HG03103 (cell line): ENCODE results near the gene MC3R.

ENCODE experiments used
- ATAC-seq: cut with Tn5 transposase; IDR thresholded peaks from one replicate; pipeline ENCODE4 v1.9.1; 2021; ENCODE audit warnings: low read depth; ENCODE audit not compliant: unreplicated experiment

Gene MC3R

GRCh38 chr20:56249244-56249955 is 868 bp downstream of the MC3R start:
- no peak for ATAC-seq

- ATAC-seq = no peak
These were observed 1.4 kb downstream of the MC3R start for GRCh38 chr20:56249956-56250355.

- no peak for ATAC-seq
These were observed 9.1 kb downstream of the MC3R start for GRCh38 chr20:56257604-56258003.

GRCh38 chr20:56259948-56260347 is 11.4 kb downstream of the MC3R start:
- no peak for ATAC-seq

GRCh38 chr20:56268536-56268935 is 20.0 kb downstream of the MC3R start:
- ATAC-seq = no peak

GRCh38 chr20:56271974-56272373 is 23.4 kb downstream of the MC3R start:
- ATAC-seq = no peak

GRCh38 chr20:56273491-56273890 is 25.0 kb downstream of the MC3R start:
- no peak for ATAC-seq

- ATAC-seq = no peak
These were observed 25.6 kb downstream of the MC3R start for GRCh38 chr20:56274156-56274555.

- no peak for ATAC-seq
These were observed 29.7 kb downstream of the MC3R start for GRCh38 chr20:56278196-56278595.

- no peak for ATAC-seq
These were observed 37.0 kb downstream of the MC3R start for GRCh38 chr20:56285496-56285895.

- ATAC-seq = no peak
These were observed 41.1 kb downstream of the MC3R start for GRCh38 chr20:56289652-56290051.

- ATAC-seq = no peak
These were observed 50.8 kb downstream of the MC3R start for GRCh38 chr20:56299362-56299761.
